LNCaP clone FGC (cell line): ENCODE data around the gene HELZ.
"Not testable (repeated sequence)": the region's sequence is repeated elsewhere in the genome, so short reads cannot be mapped to it uniquely, and the experiment has no call there.

ENCODE experiments used
- DNase-seq: peaks from one replicate; pipeline ENCODE4 v3.0.0-alpha.2; 2011; ENCODE audit warnings: low read depth
- H3K4me3 ChIP-seq: 2 replicates; pipeline ENCODE4 v1.5.1; 2011; ENCODE audit warnings: mild to moderate bottlenecking, low read depth, low read length, control low read depth
- TF ChIP-seq, protein P1 (sequence below): IDR thresholded peaks from 2 replicates; pipeline ENCODE4 v1.5.1; 2012; ENCODE audit warnings: mild to moderate bottlenecking; ENCODE audit not compliant: control insufficient read depth, insufficient read depth; ENCODE audit errors: extremely low read depth

The HELZ gene

DNA sequence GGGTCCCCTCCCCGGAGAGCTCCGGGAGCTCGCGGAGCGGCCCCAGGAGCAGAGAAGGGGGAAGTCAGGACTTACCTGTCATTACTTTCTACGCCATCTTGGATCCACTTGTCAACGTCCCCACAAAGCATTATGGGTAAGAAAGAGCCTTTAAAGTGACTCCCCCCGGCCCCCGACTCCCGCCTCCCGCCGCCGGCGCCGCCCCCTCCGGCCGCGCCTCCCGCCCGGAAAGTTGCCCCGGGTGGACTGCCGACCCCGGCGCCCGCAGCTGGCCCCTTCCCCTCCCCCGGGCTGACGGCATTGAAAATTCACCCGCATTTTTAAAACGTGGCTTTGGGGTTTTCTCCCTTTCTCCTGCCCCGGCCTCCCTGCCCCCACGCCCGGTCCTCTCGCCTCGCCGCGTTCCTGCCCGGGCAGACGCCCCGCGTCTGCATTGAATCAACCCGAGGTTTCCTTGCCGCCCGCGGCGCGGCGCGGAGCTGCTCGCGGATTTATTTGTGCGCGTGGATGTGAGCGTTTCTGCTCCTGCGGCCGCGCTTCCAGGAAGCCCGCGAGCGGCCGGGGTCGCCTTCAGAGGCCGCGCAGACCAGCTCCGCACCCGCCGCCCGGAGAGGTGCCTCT lies at the start of gene HELZ:
Gene HELZ, minus strand, starts transcription at position 124 of the 621 bp plus-strand sequence. CDS start 26,392 bp downstream, outside the sequence.
- peak within 1 kb of the TSS; percentile 90 for H3K4me3 ChIP-seq
- DNase-seq: peak; percentile 54
- TF ChIP-seq, protein P1, sequence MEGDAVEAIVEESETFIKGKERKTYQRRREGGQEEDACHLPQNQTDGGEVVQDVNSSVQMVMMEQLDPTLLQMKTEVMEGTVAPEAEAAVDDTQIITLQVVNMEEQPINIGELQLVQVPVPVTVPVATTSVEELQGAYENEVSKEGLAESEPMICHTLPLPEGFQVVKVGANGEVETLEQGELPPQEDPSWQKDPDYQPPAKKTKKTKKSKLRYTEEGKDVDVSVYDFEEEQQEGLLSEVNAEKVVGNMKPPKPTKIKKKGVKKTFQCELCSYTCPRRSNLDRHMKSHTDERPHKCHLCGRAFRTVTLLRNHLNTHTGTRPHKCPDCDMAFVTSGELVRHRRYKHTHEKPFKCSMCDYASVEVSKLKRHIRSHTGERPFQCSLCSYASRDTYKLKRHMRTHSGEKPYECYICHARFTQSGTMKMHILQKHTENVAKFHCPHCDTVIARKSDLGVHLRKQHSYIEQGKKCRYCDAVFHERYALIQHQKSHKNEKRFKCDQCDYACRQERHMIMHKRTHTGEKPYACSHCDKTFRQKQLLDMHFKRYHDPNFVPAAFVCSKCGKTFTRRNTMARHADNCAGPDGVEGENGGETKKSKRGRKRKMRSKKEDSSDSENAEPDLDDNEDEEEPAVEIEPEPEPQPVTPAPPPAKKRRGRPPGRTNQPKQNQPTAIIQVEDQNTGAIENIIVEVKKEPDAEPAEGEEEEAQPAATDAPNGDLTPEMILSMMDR: no peak

DNA sequence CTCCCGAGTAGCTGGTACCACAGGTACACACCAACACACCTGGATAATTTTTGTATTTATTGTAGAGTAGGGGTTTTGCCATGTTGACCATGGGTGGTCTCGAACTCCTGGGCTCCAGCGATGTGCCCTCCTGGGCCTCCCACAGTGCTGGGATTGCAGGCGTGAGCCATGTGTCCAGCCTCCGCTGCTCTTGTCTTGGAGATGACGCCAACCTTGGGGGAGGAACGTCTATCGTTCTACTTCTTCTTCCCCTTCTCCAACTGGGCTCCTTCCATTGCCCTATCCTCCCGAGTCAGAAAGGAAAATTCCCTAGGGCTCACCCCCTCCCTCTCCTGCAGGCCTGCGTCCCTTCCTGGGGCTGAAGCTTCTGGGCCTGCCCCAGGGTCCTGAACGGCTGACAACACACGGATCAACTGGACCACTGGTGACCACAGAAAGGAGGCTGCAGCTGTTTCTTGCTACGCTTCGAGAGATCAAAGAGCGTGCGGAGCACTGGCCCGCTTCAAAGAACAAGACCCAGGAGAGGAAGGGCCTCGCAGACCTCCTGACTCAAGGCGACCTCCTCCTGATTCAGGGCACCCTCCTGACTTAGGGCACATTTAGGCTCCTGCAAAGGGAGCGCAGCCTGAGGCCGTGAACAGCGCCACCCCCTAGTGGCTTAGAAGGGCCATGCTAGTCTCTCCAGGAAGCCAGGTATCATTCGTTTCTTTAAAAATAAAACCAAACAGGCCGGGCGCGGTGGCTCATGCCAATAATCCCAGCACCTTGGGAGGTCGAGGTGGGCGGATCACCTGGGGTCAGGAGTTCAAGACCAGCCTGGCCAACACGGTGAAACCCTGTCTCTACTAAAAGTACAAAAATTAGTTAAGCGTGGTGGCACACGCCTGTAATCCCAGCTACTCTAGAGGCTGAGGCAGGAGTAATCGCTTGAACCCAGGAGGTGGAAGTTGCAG lies 48.5 kb upstream of the HELZ start:
- DNase-seq: no peak
- H3K4me3 ChIP-seq: no peak overlapping the region
- TF ChIP-seq, protein P1: peak; percentile 65

- TF ChIP-seq, protein P1: no peak
- DNase-seq: no peak
- no peak overlapping the region for H3K4me3 ChIP-seq
Observed at GRCh38 chr17:67290711-67291291, 45.8 kb upstream of the HELZ start.

- TF ChIP-seq, protein P1: no peak
- no peak overlapping the region for H3K4me3 ChIP-seq
Observed at GRCh38 chr17:67290244-67290643, 45.2 kb upstream of the HELZ start.

DNA sequence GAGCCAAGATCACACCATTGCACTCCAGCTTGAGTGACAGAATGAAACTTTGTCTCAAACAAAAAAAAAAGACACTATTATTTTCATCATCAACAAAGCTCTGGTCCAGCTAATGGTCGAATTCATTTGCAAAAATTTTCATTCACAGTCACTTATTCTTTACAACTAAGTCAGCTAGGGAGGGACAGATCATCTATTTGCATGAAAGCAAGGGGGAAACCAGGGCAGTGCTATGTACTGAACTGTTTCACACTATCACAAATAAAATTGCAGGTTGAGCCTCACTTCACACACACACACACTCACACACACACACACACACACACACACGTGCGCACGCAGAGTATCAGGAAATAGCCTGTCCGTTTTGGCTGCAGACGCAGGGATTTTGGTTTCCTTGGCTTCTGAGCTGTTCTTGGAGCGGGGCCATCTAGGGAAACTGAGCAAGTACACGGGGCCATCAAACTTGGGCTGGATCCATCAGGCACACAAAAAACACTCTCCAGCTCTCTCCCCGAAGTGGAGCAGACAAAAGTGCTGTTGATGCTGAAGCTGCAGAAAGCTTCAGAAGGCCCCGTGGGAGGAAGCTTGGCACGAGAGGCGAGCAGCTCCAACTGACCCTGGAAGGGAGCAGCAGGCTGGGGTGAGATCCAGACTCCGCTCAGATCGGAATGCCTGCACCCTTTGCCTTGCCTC lies 44.3 kb upstream of the HELZ start:
- TF ChIP-seq, protein P1: no peak
- no peak for DNase-seq
- no peak overlapping the region for H3K4me3 ChIP-seq

More at GRCh38 chr17:67290244-67290643, 45.2 kb upstream of the HELZ start:
- DNase-seq: no peak

DNA sequence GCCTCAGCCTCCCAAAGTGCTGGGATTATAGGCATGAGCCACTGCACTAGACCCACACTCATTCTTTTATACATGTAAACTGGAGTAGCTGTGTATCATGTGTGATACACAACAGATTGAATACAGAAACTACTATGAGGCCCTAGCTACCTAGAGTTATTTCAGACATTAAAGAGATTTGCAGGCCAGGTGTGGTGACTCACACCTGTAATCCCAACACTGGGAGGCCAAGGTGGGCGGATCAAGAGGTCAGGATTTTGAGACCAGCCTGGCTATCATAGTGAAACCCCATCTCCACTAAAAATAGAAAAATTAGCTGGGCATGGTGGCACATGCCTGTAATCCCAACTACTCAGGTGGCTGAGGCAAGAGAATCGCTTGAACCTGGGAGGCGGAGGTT lies 41.8 kb upstream of the HELZ start:
- not testable (repeated sequence) for DNase-seq, H3K4me3 ChIP-seq
